ENCODE measurements around the gene PDE11A.

- no peak for TF ChIP-seq EHMT2 (IDR thresholded peaks at IDR 0.05; ENCODE audit: borderline replicate concordance, low read depth, low read length)
- TF ChIP-seq SIN3A (IDR thresholded peaks at IDR 0.05; ENCODE audit: borderline replicate concordance, low read depth, low read length) = no peak
- no peak for TF ChIP-seq HIVEP1 (CRISPR knock-in tag; IDR thresholded peaks at IDR 0.05)
- no peak for TF ChIP-seq GATAD1 (CRISPR knock-in tag; IDR thresholded peaks at IDR 0.05)
- no peak for TF ChIP-seq ZBTB20 (CRISPR knock-in tag; IDR thresholded peaks at IDR 0.05; ENCODE audit: borderline replicate concordance, low read depth)
- no peak for TF ChIP-seq USF2 (IDR thresholded peaks at IDR 0.05; ENCODE audit: low read depth, low read length)
- no peak for TF ChIP-seq USF2 (CRISPR knock-in tag; IDR thresholded peaks at IDR 0.05; ENCODE audit: borderline replicate concordance)
- no peak for TF ChIP-seq KAT2B (IDR thresholded peaks at IDR 0.05; ENCODE audit: borderline replicate concordance, low read depth, low read length)
- no peak for TF ChIP-seq DR1 (CRISPR knock-in tag; IDR thresholded peaks at IDR 0.05)
- no peak for TF ChIP-seq GABPA (IDR thresholded peaks at IDR 0.05; ENCODE audit: low read depth, low read length)
- no peak for TF ChIP-seq GABPA (CRISPR knock-in tag; IDR thresholded peaks at IDR 0.05; ENCODE audit: low read depth)
- TF ChIP-seq ZKSCAN1 (IDR thresholded peaks at IDR 0.05; ENCODE audit: low read length) = no peak
- no peak for TF ChIP-seq JUND (CRISPR knock-in tag; IDR thresholded peaks at IDR 0.05)
- no peak for TF ChIP-seq SMC3 (IDR thresholded peaks at IDR 0.05; ENCODE audit: low read length)
Measured at GRCh38 chr2:177682006-177682405, 390.6 kb downstream of the PDE11A start.
